DND-41 (cell line): ENCODE measurements around the gene AGAP1.

Experiments
- CTCF ChIP-seq: IDR thresholded peaks from 2 replicates; pipeline ENCODE4 v1.5.1; 2012; ENCODE audit warnings: borderline replicate concordance, low read length, moderate library complexity, mild to moderate bottlenecking; ENCODE audit not compliant: poor library complexity, severe bottlenecking; ENCODE audit errors: extremely low read depth
- EZH2 ChIP-seq: IDR thresholded peaks from 3 replicates; pipeline ENCODE4 v1.6.1; 2012; ENCODE audit warnings: borderline replicate concordance, low read depth, mild to moderate bottlenecking, moderate library complexity, low read length, inconsistent platforms; ENCODE audit not compliant: severe bottlenecking

DNA sequence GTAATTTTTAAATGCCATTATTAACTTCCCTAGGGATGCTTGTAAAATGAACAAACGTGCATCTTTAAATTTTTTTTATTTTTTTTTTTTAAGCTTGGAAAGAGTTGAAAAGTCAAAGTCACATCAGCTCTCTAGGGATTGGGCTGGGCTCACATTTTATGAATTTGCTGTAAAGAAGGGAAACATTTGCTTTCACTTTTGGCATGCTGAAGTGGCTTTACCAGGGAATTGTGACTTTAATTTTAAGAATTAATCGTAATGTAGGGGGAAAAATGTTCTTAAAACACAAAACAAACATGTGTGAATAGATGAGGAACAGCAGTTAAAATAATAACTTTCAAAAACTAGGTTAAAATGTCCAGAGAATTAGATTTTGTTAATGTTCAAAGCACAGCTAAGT, 123.0 kb downstream of the AGAP1 start:
- TF ChIP-seq CTCF (no peak), EZH2 (no peak)
